ENCODE measurements around the gene TRAPPC12.

The TRAPPC12 gene

DNA sequence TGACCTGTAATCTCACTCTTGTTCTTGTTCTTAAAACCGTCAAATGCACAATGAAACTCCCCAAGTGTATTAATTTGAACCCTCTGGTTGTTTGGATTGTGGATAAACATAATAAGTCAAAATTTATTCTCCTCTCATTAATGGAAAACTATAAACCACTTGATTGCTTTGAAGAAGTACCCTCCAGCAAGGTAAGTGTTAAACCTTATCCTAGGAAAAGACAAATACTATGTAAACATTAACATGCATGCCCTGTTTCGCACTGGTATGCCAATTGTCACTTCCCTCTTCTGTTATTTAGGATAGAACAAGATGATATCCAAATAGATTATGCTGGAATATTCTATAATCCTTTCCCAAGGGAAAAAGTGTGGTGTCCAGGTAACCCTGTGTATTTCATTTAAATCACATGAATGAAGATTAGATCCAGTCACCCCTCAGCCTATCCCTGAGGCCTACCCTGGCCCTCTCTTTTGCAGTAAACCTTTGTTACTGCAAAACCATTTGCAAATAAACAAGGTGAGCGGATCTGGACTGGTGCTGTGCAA lies 138.5 kb downstream of the TRAPPC12 start:
- DNase-seq: peak; percentile 37

DNA sequence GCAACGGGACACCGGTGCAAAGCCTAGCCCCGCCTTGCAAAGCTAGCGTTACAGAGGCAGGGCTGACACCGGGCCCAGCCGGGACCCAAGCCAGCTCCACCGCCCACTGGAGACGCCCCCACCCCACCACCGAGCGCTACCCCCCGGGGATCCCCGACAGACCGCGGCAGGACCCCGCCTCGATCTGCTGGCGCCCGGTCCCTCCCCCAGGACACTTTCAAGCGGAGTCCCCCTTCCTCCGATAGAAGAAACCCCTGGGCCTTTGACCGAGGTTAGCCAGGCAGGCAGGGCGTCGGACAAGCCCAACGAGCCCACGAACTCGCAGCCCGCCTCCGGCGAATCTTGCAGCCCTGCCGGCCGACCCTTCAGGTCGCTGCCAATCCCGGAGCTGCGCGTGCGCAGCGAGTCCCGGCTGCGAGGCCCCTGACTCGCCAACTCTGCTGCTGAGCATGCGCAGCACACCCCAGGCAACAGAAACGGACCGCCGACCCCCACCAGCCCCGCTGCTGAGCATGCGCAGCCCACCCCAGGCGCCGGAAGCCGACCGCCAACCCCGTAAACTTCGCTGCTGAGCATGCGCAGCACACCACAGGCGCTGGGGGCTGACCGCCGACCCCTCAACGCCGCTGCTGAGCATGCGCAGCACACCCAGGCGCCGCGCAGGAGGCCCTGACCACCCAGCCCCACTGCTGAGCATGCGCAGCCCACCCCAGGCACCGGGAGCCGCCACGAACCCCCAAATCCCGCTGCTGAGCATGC lies 139.2 kb downstream of the TRAPPC12 start:
- DNase-seq: peak; percentile 95

DNA sequence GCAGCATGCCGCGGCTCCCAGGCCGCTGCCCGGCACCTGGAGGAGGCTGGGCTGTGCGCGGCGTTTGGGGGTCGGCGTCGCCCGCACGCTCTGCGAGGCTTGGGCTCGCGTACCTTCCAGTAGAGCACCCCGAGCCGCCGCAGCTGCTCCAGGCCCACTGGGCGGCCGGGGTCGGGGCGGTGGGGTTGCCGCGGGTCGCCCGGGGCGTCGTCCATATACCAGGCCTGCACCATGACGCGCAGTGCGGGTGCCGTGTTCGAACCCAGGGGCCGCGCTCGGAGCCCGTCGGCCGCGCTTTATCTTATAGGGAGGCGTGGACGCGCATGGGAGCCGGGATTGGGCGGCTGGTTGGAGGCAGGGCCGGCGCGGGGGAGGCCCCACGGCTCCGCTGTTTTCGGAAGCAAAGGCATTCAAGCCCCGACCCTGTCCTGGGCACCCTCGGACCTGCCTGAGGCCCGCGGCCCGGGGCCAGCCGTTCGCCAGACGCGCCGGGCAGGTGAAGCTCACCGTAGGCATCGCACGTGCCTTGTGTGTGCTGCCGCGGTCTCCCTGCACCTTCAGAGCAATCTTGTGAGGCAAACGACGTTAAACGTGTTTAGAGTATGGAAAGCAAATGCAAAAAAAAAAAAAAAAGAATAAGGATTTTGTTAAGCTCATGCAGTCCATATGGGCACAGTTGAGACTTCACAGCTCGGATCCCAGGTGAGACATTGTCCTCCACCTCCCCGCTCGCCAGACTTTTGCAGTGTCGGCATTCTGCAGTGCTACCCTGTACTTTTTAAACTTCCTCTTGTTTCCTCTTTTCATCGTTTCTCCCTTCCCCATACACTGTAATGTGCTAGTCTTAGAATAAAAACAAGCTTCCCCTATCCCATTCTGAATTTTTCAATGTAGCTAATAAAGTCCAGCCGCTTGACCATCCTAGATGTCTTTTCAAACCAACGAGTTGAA lies 140.0 kb downstream of the TRAPPC12 start, which contains the start of gene ADI1:
Gene ADI1, minus strand, starts transcription at position 277 of the 951 bp plus-strand sequence. Its CDS starts 44 bp downstream, at position 233.
- peak; percentile 65 for DNase-seq

DNA sequence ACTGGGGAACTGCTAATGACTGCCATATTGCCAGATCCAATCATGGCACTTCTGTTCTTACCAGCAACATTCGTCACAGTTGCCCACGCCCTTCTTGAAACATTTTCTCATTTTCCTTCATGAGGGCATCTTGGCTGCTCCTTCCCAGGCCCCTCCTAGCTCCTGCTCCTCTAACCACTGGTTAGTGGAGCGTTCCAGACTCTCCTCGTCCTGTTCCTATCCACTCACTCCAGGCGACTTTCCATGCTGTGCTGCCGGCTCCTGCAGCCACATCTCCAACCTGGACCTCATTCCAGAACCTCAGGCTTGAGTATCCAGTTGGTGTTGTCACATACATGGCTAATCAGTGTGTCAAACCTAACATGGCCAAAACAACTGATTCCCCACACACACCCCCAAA lies 141.1 kb downstream of the TRAPPC12 start:
- DNase-seq: no peak

DNA sequence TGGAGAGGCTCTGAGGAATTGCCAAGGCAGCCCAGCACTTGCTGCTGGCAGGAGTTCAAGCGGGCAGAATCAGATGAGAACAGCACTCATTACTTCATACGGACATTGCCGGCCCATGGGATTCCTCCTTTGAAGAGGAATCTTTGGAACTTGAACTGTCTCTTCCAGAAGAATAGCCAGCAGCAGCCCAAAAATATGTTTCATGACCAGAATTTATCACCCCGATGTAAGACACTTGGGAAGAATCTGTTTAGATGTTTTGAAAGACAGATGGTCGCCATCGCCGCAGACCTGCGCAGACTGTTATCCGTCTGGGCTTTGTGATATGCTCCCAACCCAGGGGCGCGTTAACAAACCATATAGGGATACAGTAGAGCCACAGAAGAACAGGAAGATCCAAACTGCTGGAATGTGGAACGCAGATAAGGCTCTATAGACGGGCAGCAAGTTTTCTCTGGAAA lies 143.5 kb downstream of the TRAPPC12 start:
- no peak for DNase-seq

DNA sequence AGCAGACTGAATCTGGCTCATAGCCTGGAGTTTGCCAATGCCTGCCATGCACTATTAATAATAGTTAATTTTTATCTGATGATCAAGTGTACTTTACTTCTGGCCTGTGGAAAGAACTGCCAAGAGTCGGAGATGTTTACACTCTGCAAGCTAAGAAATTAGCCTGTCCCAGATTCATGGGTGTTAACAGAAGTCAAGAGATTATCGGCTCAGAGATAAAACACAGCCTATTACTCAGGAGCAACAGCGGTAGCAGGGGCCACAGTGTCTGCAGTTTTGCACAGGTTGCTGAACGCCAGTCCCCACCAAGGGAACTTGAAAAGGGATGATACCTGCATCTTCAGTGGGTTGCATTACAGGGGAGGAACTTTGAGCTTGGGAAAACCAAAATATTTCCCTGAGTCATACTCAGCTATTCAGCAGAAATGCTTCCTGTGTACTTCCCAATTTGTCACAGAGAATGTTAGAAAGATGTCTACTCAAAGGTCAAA lies 144.1 kb downstream of the TRAPPC12 start:
- no peak for DNase-seq

DNA sequence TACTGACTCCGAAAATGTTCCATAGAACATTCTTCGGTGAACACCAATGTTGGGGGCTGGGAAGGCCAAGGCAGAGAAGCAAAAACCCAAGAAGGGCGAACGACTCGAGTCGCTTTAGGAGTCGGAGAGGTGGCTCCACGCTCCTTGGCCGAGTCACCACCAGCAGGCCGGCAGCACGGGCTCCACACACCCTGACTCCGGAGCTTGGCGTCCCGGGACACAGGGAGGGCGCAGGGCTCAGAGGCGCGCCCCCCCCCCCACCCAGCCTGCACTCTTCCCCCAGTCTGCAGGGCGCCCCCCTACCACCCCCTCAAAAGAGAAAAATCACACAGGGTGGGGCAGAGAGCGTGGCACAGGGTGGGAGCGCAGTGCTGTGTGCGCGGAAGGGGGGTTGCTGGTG lies 147.4 kb downstream of the TRAPPC12 start:
- DNase-seq: no peak

DNA sequence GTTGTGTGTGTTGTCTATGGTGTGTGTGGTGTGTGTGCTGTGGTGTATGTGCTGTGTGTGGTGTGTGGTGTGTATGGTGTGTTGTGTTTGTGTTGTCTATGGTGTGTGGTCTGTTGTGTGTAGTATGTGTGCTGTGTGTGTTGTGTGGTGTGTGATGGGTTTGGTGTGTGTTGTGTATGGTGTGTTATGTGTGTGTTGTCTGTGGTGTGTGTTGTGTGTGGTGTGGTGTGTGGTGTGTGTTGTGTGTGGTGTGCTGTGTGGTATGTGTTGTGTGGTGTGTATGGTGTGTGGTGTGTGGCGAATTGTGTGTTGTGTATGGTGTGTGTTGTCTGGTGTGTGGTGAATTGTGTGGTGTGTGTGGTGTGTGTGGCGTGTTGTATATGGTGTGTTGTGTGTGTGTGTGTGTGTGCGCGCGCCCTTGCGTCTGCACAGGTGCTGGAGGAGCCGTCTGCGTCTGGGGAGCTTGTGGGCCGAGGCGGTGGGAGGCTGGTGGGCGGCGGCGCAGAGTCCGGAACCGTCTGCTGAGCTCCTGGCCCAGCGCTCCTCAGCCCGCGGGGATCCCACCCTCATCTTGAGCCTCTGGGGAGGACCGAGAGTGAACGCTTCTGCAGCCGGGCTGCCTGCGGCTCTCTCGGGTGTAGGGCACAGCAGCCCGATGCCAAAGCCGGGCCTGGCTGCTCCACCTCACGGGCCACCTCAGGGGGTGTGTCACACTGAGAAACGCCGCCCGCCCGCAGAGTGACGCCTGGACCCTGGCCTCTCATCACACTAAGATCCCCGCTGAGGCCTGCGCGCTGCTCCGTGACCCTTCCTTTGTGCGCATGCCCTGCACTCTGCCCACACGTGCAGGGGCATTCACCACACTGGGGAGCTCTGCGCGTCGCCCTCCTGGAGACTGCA lies 148.6 kb downstream of the TRAPPC12 start:
- no peak for DNase-seq
